ENCODE data around the gene LCN2. TPM values are rescaled to one million over a fixed set of nuclear protein-coding genes. Genes with fewer than 3 reads are reported as not detected.
"Not testable (repeated sequence)": the region's sequence is repeated elsewhere in the genome, so short reads cannot be mapped to it uniquely, and the experiment has no call there.

Gene LCN2
- total RNA-seq, 2 donors from 2014 or later = 4.9 to 24.6 TPM

- H3K36me3 ChIP-seq (replicated peaks in 1 of 2; ENCODE audit: insufficient read depth in 1 of 2, low read depth in 2 of 2); H3K27ac ChIP-seq; H3K4me3 ChIP-seq; ATAC-seq; H3K9me3 ChIP-seq; H3K27me3 ChIP-seq: not testable (repeated sequence)
- peaks cover 27% of the 10 kb centered on the region for H3K4me1 ChIP-seq
- 27 to 33% methylated on average over 8 to 9 of the region's 12 CpGs for WGBS, 2 donors
- TF ChIP-seq CTCF (IDR thresholded peaks at IDR 0.05) = peak in 5 of 7 experiments; percentile 19 to 47 (median 40)
- intact Hi-C loops (cut with DNase I) = loop anchor here (10.0 kb wide), 1 partner anchor 185 kb away; no protein-coding TSS in a partner anchor
- DNase-seq = peak; percentile 68 to 78 (median 72)
These were observed 19.2 kb upstream of the LCN2 start for GRCh38 chr9:128129976-128130590.

DNA sequence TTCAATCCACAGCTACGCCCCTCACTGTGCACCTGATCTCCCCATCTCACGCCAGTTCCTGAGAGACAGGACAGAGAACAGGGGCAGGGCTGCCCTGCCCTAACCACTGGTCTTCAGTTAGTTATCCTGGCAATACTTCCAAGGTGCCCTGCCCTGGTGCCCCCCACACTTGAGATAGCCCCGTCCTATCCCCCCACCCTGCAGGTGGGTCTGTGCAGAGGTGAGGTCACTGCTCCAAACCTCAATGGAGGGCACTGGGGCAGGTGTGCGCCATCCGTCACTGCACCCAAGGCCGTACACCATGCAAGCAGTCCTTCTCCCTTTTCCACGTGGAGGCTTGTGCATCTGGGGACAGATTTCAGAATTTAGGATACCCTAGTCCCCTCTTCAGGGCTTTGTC lies 18.6 kb upstream of the LCN2 start:
- DNase-seq; H3K9me3 ChIP-seq; H3K27me3 ChIP-seq; intact Hi-C loops (cut with DNase I); ATAC-seq; H3K4me3 ChIP-seq; H3K27ac ChIP-seq; H3K36me3 ChIP-seq (replicated peaks in 1 of 2; ENCODE audit: insufficient read depth in 1 of 2, low read depth in 2 of 2): not testable (repeated sequence)
- peaks cover 21% of the 10 kb centered on the region for H3K4me1 ChIP-seq
- WGBS, 2 donors = 52 to 54% methylated on average over 6 to 7 of the region's 7 CpGs

GRCh38 chr9:128131346-128131745 lies 17.9 kb upstream of the LCN2 start:
- DNase-seq = not testable (repeated sequence)

DNA sequence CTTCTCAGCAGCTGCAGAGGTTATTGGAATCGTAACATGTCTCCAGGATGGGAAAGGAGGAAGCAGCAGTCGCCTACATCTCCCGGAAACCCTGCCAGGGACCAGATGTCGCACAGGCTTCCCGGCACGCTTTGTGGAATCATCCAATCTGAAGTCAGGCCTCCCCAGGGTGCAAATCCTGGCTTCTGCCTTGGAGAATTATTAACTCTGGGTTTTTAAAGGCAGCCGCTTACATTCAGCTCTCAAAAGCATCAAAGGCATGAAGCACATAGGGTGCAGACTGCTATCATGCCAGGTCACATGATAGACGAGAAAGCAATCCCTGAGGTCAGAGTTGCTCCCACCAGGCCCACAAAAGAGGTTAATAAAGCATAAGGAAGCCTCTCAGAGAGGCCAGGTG lies 17.1 kb upstream of the LCN2 start:
- H3K4me1 ChIP-seq; H3K36me3 ChIP-seq (replicated peaks in 1 of 2; ENCODE audit: insufficient read depth in 1 of 2, low read depth in 2 of 2); intact Hi-C loops (cut with DNase I); H3K27me3 ChIP-seq; ATAC-seq; H3K9me3 ChIP-seq; H3K4me3 ChIP-seq: not testable (repeated sequence)
- DNase-seq = peak in 1 of 4 donors; percentile 57
- H3K27ac ChIP-seq = peak overlapping the region in 2 of 4 donors; percentile 24 to 52
- 26 to 38% methylated on average over 2 to 8 of the region's 8 CpGs for WGBS, 2 donors

More at GRCh38 chr9:128131346-128131745, 17.9 kb upstream of the LCN2 start:
- ATAC-seq; H3K4me3 ChIP-seq; H3K27me3 ChIP-seq; H3K36me3 ChIP-seq (replicated peaks in 1 of 2; ENCODE audit: insufficient read depth in 1 of 2, low read depth in 2 of 2); intact Hi-C loops (cut with DNase I); H3K9me3 ChIP-seq: not testable (repeated sequence)
- 67 to 81% methylated on average over 8 of the region's 8 CpGs for WGBS, 2 donors
- peak overlapping the region in 2 of 4 donors; percentile 24 to 52 for H3K27ac ChIP-seq
- H3K4me1 ChIP-seq = peaks cover 14% of the 10 kb centered on the region

DNA sequence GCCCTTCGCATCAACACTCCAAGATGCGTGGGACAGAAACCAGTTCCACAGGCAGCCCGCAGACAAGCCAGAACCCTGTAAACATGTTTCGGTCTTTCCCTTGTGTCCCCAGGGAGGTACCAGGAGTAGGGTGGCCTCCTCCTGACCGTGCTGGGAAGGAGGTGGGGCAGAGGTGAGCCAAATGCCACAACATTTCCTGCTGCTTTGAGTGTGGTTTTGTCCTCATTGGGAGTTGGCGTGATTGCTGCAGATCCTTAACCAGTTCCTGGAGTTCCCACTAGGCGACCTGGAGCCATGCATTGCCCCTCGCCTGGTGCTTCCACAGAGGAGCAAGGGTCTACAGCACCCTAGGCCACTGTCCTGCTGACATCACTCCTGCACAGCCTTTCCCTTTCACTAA lies 13.7 kb upstream of the LCN2 start:
- H3K27ac ChIP-seq; H3K27me3 ChIP-seq; intact Hi-C loops (cut with DNase I); H3K9me3 ChIP-seq; ATAC-seq; H3K36me3 ChIP-seq (replicated peaks in 1 of 2; ENCODE audit: insufficient read depth in 1 of 2, low read depth in 2 of 2); H3K4me1 ChIP-seq; H3K4me3 ChIP-seq; DNase-seq: not testable (repeated sequence)
- 80 to 81% methylated on average over 7 to 8 of the region's 8 CpGs for WGBS, 2 donors

- Histone ChIP-seq H3K36me3 (replicated peaks in 1 of 2; ENCODE audit: insufficient read depth in 1 of 2, low read depth in 2 of 2) (no peaks in the 10 kb centered on the region), H3K27ac (no peak overlapping the region), H3K4me3 (no peak overlapping the region), H3K4me1 (no peaks in the 10 kb centered on the region), H3K27me3 (no peaks in the 10 kb centered on the region), H3K9me3 (no peaks in the 10 kb centered on the region)
- ATAC-seq = no peak
- no peak for DNase-seq
- no peak for TF ChIP-seq CTCF (IDR thresholded peaks at IDR 0.05)
- no peak for TF ChIP-seq POLR2A (IDR thresholded peaks at IDR 0.05)
- WGBS, 2 donors = 87 to 90% methylated on average over 18 of the region's 18 CpGs
- intact Hi-C loops (cut with DNase I) = no loop called here
These were observed 12.1 kb upstream of the LCN2 start for GRCh38 chr9:128136816-128137793.

All from body of pancreas (tissue), 4 donors.